Natural killer cell (primary cell): Measurements from ENCODE around the gene ZFYVE21. TPM values are rescaled to one million over a fixed set of nuclear protein-coding genes. Genes with fewer than 3 reads are reported as not detected.

Experiments used
- ATAC-seq, 3 donors: fragments of 150-1000 bp in 2 of 3; fragments of 200-7000 bp in 1 of 3; cut with Tn5 transposase; 1 replicate in 1 of 3; 2 replicates in 2 of 3; pipeline ENCODE4 v1.10.0; 2021; ENCODE audit warnings: mild to moderate bottlenecking in 2 of 3, moderate library complexity in 2 of 3
- DNase-seq, 2 donors: peaks; one replicate each; pipeline versions ENCODE4 v3.0.0 to v3.0.0-alpha.2; 2013 to 2021; ENCODE audit warnings: mixed read lengths in 1 of 2
- H3K27ac ChIP-seq: one replicate; pipeline ENCODE4 v1.5.1; 2013; ENCODE audit warnings: mild to moderate bottlenecking, low read length
- H3K27me3 ChIP-seq: one replicate; pipeline ENCODE4 v1.6.1; 2013; ENCODE audit warnings: low read length; ENCODE audit not compliant: control insufficient read depth, insufficient read depth
- H3K36me3 ChIP-seq: one replicate; pipeline ENCODE4 v1.6.1; 2013; ENCODE audit warnings: low read length; ENCODE audit not compliant: control insufficient read depth, insufficient read depth
- H3K4me1 ChIP-seq: one replicate; pipeline ENCODE4 v1.6.1; 2013; ENCODE audit warnings: low read length; ENCODE audit not compliant: control insufficient read depth, insufficient read depth
- H3K4me3 ChIP-seq: one replicate; pipeline ENCODE4 v1.5.1; 2013; ENCODE audit warnings: low read length
- H3K9me3 ChIP-seq: one replicate; pipeline ENCODE4 v1.6.1; 2013; ENCODE audit warnings: low read length; ENCODE audit not compliant: control insufficient read depth, insufficient read depth
- H3K27ac Mint-ChIP-seq, 2 donors: one replicate each; pipeline ENCODE4 v1.8.0; 2022; ENCODE audit warnings: mild to moderate bottlenecking in 2 of 2, mixed read lengths in 2 of 2, moderate library complexity in 1 of 2
- H3K27me3 Mint-ChIP-seq, 2 donors: one replicate each; pipeline ENCODE4 v1.8.0; 2022; ENCODE audit warnings: low read depth in 2 of 2, mixed read lengths in 2 of 2
- H3K36me3 Mint-ChIP-seq: one replicate; pipeline ENCODE4 v1.8.0; 2022; ENCODE audit warnings: mixed read lengths
- H3K4me1 Mint-ChIP-seq, 2 donors: one replicate each; pipeline ENCODE4 v1.8.0; 2022; ENCODE audit warnings: mixed read lengths in 2 of 2
- H3K4me3 Mint-ChIP-seq: one replicate; pipeline ENCODE4 v1.8.0; 2022; ENCODE audit warnings: mild to moderate bottlenecking, moderate library complexity, mixed read lengths
- H3K9me3 Mint-ChIP-seq, 2 donors: one replicate each; pipeline ENCODE4 v1.8.0; 2022; ENCODE audit warnings: mixed read lengths in 2 of 2
- CTCF ChIP-seq: fragments of 200-600 bp; IDR thresholded peaks from one replicate; pipeline ENCODE4 v1.8.0; 2022; ENCODE audit warnings: antibody characterized with exemption
- WGBS: methylation state at CpG from one replicate; pipeline ENCODE4 v1.1.7; 2013; ENCODE audit warnings: missing lambda C conversion rate; ENCODE audit not compliant: insufficient coverage; 5-methylcytosine and 5-hydroxymethylcytosine counted together
- intact Hi-C: fragments of 100-400 bp; cut with micrococcal nuclease; formaldehyde crosslinking; loops from one replicate; pipeline ENCODE4 v1.14.2; 2022
- total RNA-seq, 4 donors: library from RNA; stranded (reverse); fragments of 120-200 nt in 1 of 4; gene quantifications; one replicate each; pipeline versions ENCODE4 v1.2.3 to v1.2.4, GENCODE V29; 2013 to 2022

ZFYVE21 gene
- total RNA-seq, 3 donors from 2014 or later (not counting 1 experiment from before 2014, with no cell fraction given) = 5.9 to 10.7 (median 8.5) TPM

GRCh38 chr14:103716091-103716801 is 636 bp downstream of the ZFYVE21 start:
- Histone ChIP-seq H3K4me3 (peak overlapping the region; percentile 49), H3K4me1 (peaks cover 20% of the 10 kb centered on the region), H3K27ac (no peak overlapping the region), H3K27me3 (no peaks in the 10 kb centered on the region), H3K36me3 (no peaks in the 10 kb centered on the region), H3K9me3 (no peaks in the 10 kb centered on the region)
- 5% methylated on average over 72 of the region's 72 CpGs for WGBS
- Mint-ChIP-seq H3K9me3 (no peaks in the 10 kb centered on the region), H3K4me3 (peak overlapping the region; percentile 74), H3K4me1 (peaks cover 11 to 31% of the 10 kb centered on the region in 2 donors), H3K27ac (no peak overlapping the region), H3K36me3 (no peaks in the 10 kb centered on the region), H3K27me3 (no peaks in the 10 kb centered on the region)
- TF ChIP-seq CTCF = no peak
- intact Hi-C loops = no loop called here
- ATAC-seq (no peak), DNase-seq (peak in 1 of 2 donors; percentile 31)

- 83% methylated on average over 17 of the region's 17 CpGs for WGBS
- no peaks in the 10 kb centered on the region for H3K36me3 Mint-ChIP-seq
- TF ChIP-seq CTCF = no peak
- H3K27ac Mint-ChIP-seq = no peak overlapping the region
- intact Hi-C loops = no loop called here
- DNase-seq (no peak), ATAC-seq (no peak)
- no peak overlapping the region for H3K27ac ChIP-seq
- no peaks in the 10 kb centered on the region for H3K9me3 Mint-ChIP-seq
- H3K4me1 ChIP-seq = peaks cover 20% of the 10 kb centered on the region
- H3K36me3 ChIP-seq = no peaks in the 10 kb centered on the region
- no peaks in the 10 kb centered on the region for H3K27me3 Mint-ChIP-seq
- no peaks in the 10 kb centered on the region for H3K27me3 ChIP-seq
- H3K4me3 ChIP-seq = no peak overlapping the region
- H3K4me1 Mint-ChIP-seq = peaks cover 11 to 31% of the 10 kb centered on the region in 2 donors
- no peaks in the 10 kb centered on the region for H3K9me3 ChIP-seq
- peak overlapping the region; percentile 74 for H3K4me3 Mint-ChIP-seq
Measured at GRCh38 chr14:103716899-103717411, 1.3 kb downstream of the ZFYVE21 start.

- intact Hi-C loops = no loop called here
- H3K27ac Mint-ChIP-seq = no peak overlapping the region
- no peak for TF ChIP-seq CTCF
- no peaks in the 10 kb centered on the region for H3K27me3 Mint-ChIP-seq
- Histone ChIP-seq H3K27ac (no peak overlapping the region), H3K4me3 (no peak overlapping the region), H3K9me3 (no peaks in the 10 kb centered on the region), H3K4me1 (peaks cover 20% of the 10 kb centered on the region), H3K36me3 (no peaks in the 10 kb centered on the region), H3K27me3 (no peaks in the 10 kb centered on the region)
- no peak for DNase-seq
- no peaks in the 10 kb centered on the region for H3K36me3 Mint-ChIP-seq
- peaks cover 5 to 28% of the 10 kb centered on the region in 2 donors for H3K4me1 Mint-ChIP-seq
- H3K4me3 Mint-ChIP-seq = no peak overlapping the region
- no peak for ATAC-seq
- H3K9me3 Mint-ChIP-seq = no peaks in the 10 kb centered on the region
- WGBS = 90% methylated on average over 16 of the region's 16 CpGs
Measured at GRCh38 chr14:103718572-103718971, 3.0 kb downstream of the ZFYVE21 start.
